ACC112 (cell line): ENCODE measurements around the gene KRTAP5-6.

Source experiments
- H2AFZ ChIP-seq: fragments of 200-600 bp; sonication (generic); one replicate; pipeline ENCODE4 v1.6.0; 2017; ENCODE audit warnings: antibody characterized with exemption, low read length; ENCODE audit not compliant: unreplicated experiment
- H3K27ac ChIP-seq: fragments of 200-600 bp; sonication (generic); 2 replicates; pipeline ENCODE4 v1.5.1; 2014; ENCODE audit warnings: low read depth, mild to moderate bottlenecking, antibody characterized with exemption, low read length, moderate library complexity
- H3K27me3 ChIP-seq: fragments of 200-600 bp; sonication (generic); 2 replicates; pipeline ENCODE4 v1.6.1; 2014; ENCODE audit warnings: mild to moderate bottlenecking, antibody characterized with exemption, low read length, moderate library complexity, mixed read lengths; ENCODE audit not compliant: insufficient read depth
- H3K36me3 ChIP-seq: fragments of 200-600 bp; sonication (generic); 2 replicates; pipeline ENCODE4 v1.6.1; 2016; ENCODE audit warnings: mild to moderate bottlenecking, antibody characterized with exemption, low read length, moderate library complexity, mixed read lengths; ENCODE audit not compliant: insufficient read depth
- H3K4me1 ChIP-seq: fragments of 200-600 bp; sonication (generic); one replicate; pipeline ENCODE4 v1.6.1; 2016; ENCODE audit warnings: low read length, mixed read lengths; ENCODE audit not compliant: insufficient read depth, unreplicated experiment, control insufficient read depth
- H3K4me3 ChIP-seq: fragments of 200-600 bp; sonication (generic); 2 replicates; pipeline ENCODE4 v1.5.1; 2014; ENCODE audit warnings: mild to moderate bottlenecking, low read depth, low read length
- H3K79me2 ChIP-seq: fragments of 200-600 bp; sonication (generic); one replicate; pipeline ENCODE4 v1.6.0; 2016; ENCODE audit warnings: low read length; ENCODE audit not compliant: control insufficient read depth, unreplicated experiment, insufficient read depth

KRTAP5-6 gene

DNA sequence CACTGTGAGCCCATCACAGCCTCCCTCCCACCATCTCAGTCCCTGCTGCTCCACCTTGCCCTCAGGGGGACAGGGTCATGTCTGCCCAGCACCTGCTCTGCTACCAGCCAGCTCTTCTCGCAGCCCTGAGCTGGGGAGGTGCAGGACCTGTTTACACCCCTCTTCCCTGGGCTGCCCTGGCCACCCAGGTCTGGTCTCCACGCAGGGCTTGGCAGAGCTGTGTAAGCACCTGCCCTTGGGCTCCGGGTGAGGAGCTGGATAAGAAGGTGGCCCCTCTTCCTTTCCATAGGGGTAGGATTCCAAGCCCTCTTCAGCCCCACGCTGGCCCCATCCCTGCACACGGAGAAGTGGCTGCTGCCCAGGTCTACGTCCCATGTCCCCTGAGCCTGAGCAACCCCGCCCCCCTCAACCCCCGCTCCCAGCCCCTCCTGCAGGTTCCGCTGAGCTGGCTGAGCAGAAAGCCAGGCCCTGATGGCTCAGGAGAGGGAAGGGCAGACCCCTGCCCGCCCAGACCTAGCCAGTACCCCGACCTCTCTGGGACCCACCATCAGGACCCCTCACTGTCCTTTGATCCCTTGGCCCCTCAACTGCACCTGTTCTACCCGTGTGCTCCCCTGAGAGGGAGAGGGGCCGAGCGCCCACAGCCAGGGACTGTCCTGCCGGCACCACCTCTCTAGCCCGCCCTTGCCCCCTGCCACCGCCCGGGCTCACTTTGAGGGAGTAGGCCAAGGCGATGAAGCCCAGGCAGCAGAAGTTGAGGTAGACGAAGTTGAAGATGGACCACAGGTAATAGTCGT is 50.2 kb downstream of the KRTAP5-6 start:
- Histone ChIP-seq H3K27me3 (no peaks in the 10 kb centered on the region), H3K4me1 (peaks cover 28% of the 10 kb centered on the region)

More for the DNA sequence above, 50.2 kb downstream of the KRTAP5-6 start:
- Histone ChIP-seq H3K4me3 (peak overlapping the region; percentile 82; the same call in 1 of the 2 replicates), H3K79me2 (no peaks in the 10 kb centered on the region), H2AFZ (no peak overlapping the region), H3K27ac (no peak overlapping the region), H3K36me3 (no peaks in the 10 kb centered on the region)
